Activated CD4-positive, alpha-beta T cell treated with anti-CD3 and anti-CD28 coated beads for 4 hours (primary cell): ENCODE results near the gene MED13L.
A peak's percentile ranks its signal among the peaks of the same experiment; 100 is the strongest.

ENCODE experiments used
- DNase-seq, 2 donors: peaks; one replicate each; pipeline ENCODE4 v3.0.0-alpha.2; 2020

MED13L gene

DNA sequence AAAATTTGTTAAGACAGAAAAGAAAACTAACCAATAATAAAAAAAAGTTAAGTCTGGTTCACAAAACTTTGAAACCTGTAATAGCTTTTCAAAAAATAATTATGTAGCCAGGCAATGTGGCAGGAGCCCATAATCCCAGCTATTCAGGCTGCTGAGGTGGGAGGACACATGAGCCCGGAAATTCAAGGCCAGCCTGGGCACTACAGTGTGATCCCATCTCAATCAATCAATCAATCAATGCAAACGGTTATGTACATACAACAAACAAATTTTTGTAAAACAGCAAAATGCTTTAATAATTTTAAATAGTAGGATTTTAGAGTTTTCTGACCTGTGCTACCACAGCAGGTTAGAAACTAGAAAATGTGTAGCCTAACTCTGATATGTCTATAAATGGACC, 152.4 kb downstream of the MED13L start:
- DNase-seq: no peak

DNA sequence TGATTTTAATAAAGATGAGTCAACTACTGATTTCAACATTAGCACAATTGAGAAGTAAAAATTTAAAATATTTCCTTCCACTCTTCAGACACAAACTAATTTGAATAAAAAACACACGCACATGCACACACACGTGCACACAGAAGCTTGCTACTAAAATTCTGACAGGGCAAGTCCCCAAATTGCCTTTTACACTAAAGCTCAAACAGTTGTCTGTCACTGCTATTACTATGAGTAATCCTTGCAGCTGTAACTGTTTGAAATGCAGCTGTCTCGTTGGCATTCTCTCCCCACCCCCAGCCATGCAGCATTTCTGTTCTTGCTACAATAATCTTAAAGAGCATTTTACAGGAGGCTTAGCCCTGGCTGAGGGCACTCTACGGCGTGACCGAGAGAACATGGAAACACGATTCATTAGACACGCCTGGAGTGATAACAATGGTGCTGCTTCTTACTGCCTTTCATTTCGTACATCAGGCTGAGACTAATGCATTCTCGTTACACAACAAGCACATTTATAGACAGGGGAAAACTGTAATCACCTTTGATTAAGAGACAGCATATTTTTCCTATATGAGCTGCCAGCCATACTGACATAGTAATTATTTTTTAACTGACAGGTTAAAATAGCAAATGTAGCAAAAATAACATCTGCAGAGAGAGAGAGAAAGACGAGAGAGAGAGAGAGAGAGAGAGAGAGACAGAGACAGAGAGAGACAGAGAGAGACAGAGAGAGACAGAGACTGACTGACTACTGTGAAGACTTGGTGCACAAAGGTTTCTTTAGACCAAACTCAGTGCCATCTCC, 153.8 kb downstream of the MED13L start:
- DNase-seq: peak; percentile 12 to 31

DNA sequence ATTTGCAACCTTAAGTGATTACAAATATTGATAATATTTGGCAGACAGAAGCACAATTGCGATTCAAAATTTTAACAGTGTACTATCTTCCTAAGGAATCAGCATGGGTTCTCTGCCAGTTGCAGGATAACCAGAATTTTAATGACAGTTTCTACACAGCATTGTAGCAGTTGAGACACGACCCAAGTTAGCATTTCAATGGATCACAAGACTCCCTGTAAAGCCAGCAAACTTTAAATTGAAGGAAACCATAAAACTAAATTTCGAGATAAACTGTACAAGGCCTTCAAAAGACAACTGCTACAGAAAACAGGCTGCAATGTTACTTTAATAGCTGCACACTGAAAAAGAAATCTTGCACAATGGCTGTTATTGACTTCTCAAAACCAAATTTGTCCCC, 154.9 kb downstream of the MED13L start:
- DNase-seq: no peak

DNA sequence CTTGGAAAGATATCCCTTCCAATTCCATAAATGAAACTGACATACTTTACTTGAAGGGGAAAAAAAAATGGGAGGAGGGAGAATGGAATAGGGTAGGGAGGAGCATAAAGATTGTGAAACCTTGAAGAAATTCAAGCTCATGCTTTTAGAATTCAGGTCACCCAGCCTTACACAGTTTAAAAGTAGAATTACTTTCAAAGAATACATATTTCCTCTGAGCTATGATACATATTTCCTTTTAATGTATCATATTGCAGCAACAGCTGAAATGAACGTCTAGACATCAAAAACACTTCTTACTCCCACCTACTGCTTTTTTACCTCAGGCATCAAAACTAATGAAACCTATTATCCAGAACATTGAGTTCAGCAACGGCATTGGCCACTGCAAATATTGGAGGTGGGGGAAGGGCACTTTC, 156.0 kb downstream of the MED13L start:
- DNase-seq: peak in 1 of 2 donors; percentile 23

DNA sequence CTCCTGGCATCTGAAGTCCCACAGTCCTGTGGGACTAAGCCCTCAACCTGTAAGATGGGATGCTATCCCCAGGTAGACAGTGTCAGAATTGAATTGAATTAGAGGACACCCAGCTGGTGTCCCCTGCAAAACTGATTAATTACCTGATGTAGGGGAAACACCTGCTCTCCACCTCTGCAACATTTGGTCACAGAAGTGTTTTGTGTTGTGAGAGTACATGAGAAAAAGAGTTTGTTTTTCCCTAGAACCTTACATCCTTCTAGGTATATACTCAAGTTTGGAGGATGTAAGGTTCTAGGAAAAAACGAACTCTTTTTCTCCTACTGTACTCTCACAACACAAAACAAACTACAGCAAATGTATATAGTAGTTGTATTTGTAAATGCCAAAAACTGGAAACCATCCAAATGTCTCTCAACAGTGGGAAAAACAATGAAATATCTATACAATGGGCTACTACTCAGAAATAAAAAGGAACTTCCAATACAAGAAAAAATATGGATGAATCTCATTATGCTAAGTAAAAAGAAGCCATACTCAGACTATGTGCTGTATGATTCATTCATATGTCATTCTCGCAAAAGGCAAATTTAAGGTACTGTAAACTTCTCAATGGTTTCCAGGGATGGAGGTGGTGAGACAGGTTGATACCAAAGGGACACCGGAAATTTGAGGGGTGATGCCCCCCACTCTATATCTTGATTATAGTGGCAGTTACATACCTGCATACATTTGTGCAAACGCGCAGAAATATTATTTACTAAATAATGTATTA, 160.7 kb downstream of the MED13L start:
- no peak for DNase-seq

DNA sequence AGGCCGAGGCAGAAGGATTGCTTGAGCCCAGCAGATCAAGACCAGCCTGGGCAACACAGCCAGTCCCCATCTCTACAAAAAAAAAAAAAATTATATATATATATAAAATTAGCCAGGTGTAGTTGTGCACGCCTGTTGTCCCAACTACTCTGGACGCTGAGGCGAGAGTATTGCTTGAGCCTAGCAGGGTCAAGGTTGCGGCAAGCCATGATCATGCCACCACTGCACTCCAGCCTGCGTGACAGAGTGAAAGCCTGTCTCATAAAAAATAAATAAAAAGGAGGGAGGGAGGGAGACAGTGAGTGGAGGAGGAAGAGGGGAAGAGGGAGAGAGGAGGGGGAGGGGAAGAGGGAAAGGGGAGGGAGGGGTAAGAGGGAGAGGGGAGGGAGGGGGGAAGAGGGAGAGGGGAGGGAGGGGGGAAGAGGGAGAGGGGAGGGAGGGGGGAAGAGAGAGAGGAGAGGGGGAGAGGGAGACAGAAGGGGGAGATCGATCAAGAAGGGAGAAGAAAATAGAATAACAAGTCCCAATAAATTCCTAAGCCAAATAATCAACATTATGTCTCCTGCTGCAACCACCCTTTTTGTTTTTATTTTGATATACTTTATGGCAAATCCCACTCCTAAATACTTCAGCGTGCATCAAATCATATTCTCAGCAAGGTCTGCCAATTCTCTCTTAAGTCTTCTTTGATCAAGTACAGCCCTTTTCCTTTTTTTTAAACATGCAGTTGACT, 163.9 kb downstream of the MED13L start:
- DNase-seq: no peak

DNA sequence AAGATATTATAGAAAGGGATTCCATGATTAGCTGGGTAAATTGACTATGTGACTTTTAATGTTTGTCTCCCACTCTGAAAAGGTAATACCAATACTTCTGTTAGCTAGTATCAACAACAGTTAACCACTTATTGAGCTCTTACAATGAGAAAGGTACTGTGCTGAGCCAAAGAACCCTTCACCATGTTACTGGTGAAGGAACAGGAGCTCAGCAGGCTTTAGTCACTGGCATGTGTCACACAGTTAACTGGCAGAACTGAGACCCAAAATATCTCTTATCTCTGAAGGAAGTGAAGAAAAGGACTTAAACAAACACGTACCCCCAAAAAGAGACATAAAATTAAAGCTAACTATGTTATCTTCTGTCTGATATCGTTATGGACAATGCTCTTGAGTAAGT, 170.6 kb downstream of the MED13L start:
- DNase-seq: no peak

DNA sequence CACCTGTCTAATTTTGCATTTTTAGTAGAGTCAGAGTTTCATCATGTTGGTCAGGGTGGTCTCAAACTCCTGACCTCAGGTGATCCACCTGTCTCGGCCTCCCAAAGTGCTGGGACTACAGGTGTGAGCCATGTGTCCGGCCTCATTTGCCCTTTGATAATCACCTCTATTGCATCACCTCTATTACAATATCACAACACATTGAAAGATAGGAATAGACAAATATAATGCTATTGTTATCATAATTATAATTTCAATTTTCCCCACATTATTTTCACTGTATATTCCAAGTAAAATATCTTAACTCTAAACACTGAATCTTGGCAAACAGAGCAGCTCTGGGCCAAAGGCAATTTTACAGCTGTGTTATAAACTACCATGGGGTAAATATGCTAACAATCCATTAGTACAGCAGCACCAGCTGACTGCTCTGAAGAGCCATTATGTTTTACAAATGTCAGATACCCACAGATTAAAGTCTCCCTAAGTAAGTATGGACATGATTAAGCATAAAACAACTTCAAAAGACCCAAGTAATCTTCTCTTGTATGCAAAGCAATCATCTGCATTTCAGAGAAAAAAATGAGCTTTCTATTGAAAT, 173.2 kb downstream of the MED13L start:
- DNase-seq: no peak

DNA sequence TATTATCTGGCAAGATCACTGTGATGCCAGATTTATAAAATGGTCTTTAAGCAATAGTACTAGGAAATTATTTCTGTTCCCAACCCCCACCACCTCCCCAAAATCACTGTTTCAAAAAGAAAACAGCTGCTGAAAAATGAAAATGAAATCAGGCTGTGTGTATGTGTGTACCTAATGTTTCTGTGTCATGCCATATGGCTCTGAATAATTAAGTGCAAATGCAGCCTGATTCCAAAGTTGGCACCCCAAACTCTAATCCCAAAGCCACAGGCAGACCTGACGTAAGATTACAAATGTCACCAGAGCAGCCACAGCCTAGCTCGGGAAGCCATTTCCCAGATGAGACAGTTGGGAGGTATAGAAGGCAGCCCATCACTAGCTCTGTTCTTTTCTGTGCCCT, 175.5 kb downstream of the MED13L start:
- DNase-seq: no peak

DNA sequence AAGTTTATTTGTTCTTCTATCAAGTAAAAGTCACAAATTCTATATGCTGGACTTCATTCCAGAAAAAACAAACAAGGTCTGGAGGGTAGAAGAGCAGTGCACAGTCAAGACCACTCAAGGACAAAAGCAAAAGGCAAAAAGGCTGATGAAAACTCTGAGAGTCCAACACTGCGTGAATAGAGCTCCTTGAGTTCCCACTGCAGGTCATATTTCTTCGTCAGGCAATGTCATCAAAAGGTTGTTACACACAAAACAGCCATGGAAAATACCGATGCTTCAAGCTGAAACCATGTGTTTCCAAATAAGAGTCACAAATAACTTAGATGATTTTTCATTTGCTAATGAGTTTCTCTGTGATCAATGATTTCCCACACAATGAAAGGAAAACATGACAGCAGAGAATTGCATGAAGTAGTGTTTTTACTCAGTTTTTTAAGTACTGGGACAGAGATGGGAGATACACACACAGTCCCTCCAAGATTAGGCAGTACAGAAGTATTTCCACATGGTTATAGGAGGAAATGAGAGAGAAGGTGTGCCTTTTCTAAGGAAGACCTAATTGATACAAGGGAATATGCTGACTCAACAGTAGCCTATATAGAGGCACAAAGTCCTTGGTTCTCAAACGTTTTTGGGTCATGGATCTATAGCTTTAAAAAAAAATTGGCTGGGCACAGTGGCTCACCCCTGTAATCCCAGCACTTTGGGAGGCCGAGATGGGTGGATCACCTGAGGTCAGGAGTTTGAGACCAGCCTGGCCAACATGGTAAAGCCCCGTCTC, 177.7 kb downstream of the MED13L start:
- DNase-seq: no peak

DNA sequence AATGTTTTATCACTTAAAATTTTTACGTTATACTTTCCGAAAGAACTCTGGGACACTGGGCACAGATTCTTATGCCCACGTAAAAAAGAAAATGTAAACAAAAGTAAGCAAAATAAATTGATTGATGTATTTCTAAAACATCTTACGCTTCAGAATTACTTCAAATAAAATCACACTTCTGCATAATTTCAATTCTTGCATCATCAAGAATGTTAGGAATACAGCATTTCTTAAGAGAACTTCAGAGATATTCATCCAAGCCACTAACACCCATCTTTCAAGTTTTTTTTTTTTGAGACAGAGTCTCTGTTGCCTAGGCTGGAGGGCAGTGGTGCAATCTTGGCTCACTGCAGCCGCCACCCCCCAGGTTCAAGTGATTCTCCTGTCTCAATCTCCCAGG, 180.6 kb downstream of the MED13L start:
- DNase-seq: no peak

DNA sequence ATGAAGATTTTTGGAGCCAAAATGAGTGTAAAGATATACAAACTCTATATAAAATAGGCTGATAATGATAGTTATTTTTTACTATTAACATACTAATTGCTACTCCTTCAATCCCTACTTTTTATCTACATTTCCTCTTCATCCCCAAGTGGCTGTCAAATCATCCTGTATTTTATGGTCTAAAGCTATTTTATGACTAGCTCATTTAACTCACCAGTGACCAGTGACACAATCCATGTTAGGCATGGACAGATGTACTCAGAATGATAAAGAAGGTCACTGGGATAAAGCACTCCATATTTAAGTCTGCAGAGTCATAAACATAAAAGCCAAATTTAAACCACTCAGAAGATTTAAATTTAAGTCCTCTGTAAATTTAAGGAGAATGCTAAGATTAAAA, 183.0 kb downstream of the MED13L start:
- DNase-seq: no peak

DNA sequence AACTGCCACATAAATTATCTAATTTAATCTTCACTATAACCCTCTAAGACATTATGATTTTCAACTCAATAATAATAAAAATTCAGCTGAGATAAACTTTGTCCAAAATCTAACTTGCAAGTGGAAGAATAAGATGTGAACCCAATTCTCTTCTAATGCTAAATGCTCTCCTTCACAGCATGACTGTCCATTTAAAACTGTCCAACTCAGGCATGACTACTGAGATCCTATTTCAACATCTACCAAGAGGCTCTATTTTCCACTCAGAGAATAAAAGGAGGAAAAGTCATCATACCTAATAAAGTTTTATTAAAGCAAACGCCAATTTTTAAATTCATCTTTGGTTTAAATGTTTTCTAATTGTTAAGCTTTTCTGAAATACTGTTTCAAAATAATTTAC, 183.6 kb downstream of the MED13L start:
- DNase-seq: no peak

DNA sequence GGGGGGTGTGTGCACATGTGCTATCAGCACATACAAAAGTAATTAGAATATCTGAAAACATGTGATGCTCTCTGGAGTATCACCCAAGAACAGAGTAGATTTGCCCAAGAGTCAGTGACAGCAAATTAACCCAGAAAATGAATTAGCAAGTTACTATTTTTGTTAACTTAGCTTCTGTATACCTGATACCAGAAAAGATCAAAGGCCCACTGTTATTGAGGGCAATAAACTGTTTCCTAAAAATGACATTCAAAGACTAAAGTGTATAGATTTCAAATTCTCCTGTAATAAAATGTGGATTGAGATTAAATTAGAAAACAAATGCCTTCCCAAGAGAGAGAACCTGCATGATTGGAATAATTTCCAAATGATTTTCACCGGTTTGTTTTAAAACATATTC, 184.7 kb downstream of the MED13L start:
- no peak for DNase-seq

DNA sequence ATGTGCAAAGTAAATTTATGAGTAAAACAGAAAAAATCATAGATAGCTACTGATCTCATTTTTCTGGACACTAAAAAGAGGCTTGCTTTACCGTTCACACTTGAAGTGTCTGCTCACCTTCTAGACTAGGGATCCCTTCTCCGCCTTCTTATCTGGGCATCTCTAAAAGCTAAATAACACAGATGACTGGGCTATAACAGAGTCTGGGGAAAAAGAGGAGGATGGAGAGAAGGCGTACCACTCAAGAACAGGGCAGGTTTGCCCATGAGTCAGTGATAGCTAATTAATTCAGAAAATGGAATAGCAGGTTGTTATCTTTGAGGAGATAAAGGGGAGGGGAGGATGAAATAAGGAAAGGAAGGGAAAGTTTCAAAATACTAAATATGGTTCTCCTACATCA, 185.3 kb downstream of the MED13L start:
- DNase-seq: no peak

DNA sequence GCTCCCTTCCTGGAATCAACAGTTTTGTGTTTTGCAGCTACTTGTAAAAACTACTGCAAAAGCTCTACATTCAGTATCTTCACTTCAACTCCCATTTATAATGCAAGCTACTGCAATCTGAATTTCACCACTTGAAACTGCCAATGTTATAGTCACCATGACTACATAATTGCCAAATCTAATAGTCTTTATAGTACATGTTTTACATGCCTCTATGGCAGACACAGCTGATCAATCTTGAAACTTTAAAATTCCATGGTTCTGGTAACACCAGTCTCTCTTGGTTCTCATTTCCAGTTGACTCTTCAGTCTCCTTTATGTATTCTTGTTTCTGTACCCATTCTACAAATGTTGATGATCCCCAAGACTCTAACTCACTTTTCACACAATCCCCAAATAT, 185.9 kb downstream of the MED13L start:
- no peak for DNase-seq

DNA sequence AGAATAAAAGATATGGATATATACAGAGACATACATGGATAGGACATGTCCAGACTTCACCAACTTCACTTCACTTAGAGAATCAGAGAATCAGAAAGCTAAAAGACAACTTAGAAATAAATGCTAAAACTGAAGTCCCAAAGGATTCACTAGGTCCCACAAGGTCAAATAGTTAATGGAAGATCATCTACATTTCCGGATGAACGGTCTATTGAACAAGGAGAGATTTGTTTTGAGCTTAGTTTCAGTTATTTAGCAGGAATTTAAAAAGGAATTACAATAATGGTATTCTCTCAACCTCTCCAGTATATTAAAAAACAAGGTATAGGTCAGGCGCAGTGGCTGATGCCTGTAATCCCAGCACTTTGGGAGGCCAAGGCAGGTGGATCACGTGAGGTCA, 187.0 kb downstream of the MED13L start:
- no peak for DNase-seq

DNA sequence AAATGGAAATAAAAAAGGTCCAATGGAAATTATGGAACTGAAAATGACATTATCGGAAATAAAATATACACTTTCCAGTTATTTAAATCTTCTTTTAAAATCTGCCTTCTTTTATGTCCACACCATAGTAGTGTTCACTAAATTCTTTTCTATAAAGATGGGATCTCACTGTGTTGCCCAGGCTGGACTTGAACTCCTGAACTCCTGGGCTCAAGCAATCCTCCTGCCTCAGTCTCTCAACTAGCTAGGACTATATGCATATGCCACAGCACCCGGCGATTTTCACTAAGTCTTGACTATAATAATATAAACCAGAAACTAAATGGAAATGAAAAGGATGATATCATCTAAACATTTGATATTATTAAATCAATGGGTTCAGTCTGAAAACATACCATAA, 188.4 kb downstream of the MED13L start:
- no peak for DNase-seq

DNA sequence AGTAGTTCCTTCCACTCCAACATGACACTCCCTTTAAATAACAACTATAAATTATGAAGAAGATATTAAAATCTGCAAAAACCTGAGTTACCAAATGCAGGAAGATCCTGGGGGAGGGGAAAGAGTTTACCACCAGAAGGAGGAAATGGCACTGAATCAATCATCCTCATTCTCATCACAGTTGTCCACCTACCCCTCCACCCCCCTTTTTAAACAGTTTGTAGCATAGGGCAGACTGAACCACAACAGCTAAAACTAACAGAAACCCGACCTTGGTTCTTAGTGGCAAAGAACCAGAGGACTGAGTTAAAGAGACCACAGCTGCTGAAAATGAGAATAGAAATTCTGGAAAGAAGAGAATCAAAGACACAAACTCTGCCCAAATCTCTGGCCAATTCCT, 189.5 kb downstream of the MED13L start:
- DNase-seq: no peak

DNA sequence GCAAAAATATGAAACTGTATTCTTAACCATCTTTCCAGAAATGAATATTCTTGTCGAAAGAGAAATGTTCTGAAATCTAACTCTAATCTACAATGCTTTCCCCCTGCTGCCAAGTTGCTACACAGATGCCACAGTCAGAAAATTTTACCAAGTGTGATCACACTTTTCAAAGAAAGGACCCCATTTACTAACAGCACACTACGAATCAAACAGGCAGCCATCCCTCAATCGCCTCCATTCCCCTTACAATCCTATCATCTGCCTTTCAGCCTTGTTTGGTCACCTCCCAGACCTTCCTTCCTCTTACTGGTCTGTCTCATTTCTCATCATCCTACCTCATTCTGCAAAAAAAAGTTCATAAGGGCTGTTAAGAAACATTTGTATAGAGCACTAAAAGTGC, 190.1 kb downstream of the MED13L start:
- no peak for DNase-seq

DNA sequence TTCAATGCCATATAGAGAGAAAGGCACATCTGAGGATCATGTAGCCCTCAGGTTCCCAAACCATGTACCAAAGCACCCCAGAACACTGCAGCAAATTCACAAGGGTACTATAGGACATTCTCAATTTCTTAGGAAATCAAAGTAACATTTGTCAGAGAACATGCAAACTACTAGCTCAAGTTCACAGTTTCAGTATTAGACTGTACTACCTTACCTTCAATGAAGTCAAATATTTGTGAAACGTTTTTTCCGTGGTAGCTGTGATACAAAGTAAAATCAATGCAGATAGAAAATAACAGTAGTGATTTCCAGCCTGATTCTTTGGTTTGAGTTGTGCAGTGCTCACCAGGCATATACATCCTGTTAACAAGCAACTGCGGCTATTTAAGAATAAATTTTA, 197.1 kb downstream of the MED13L start:
- no peak for DNase-seq

DNA sequence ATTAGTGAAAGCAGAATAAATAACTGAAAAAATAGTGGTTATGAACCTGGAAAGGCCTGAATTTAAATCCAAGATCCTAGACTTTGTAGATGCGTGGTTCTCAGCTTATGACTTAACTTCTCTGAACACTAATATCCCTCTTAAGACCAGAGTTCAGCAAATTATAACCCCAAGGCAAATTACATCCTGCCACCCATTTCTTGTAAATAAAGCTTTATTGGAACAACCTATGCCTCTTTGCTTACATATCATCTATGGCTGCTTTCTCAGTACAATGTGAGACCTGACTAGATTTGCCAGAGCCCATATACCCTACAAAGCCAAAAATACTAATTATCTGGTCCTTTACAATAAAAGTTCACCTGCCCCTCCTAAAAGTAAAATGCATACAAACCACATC, 199.1 kb downstream of the MED13L start:
- DNase-seq: no peak

DNA sequence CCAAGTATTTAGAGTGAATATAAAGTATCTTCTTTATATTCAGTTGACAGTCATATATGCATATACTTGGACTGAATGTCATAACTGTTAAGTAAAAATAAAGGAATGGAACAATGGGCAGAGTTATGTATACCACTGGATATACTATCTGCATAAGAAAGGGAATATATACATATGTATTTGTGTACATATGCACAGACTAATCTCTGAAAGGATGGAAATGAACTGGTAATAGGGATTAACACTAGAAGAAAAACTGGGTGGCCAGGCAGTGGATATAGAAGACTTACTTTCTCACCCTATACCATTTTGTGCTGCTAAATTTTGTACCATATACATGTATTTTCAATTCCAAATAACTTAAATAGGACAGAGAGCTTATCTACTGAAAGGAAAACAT, 200.1 kb downstream of the MED13L start:
- DNase-seq: no peak
